OCI-LY1 (cell line): ENCODE results near the gene FOXO3.

Experiments
- H2AFZ ChIP-seq: fragments of 200-600 bp; sonication (generic), shearing (Covaris generic); 2 replicates; pipeline ENCODE4 v1.6.0; 2014; ENCODE audit warnings: antibody characterized with exemption, mild to moderate bottlenecking, low read length
- H3F3A ChIP-seq: fragments of 200-600 bp; sonication (generic), shearing (Covaris generic); 2 replicates; pipeline ENCODE4 v1.6.0; 2014; ENCODE audit warnings: mild to moderate bottlenecking, antibody characterized with exemption, low read length, moderate library complexity; ENCODE audit not compliant: insufficient read depth
- H3K27ac ChIP-seq: fragments of 200-600 bp; sonication (generic); 2 replicates; pipeline ENCODE4 v1.5.1; 2014; ENCODE audit warnings: low read length, mixed run types, mild to moderate bottlenecking, low read depth; ENCODE audit not compliant: poor library complexity, severe bottlenecking
- H3K27me3 ChIP-seq: fragments of 200-600 bp; sonication (generic); 2 replicates; pipeline ENCODE4 v1.6.0; 2014; ENCODE audit warnings: antibody characterized with exemption, mild to moderate bottlenecking, low read length, moderate library complexity; ENCODE audit not compliant: insufficient read depth
- H3K36me3 ChIP-seq: fragments of 200-600 bp; sonication (generic); 2 replicates; pipeline ENCODE4 v1.6.1; 2014; ENCODE audit warnings: mild to moderate bottlenecking, antibody characterized with exemption, low read length, moderate library complexity, mixed read lengths; ENCODE audit not compliant: insufficient read depth
- H3K4me1 ChIP-seq: fragments of 200-600 bp; sonication (generic); 2 replicates; pipeline ENCODE4 v1.5.1; 2014; ENCODE audit warnings: mild to moderate bottlenecking, low read length, moderate library complexity; ENCODE audit not compliant: insufficient read depth, severe bottlenecking
- H3K4me2 ChIP-seq: fragments of 200-600 bp; sonication (generic), shearing (Covaris generic); 2 replicates; pipeline ENCODE4 v1.6.1; 2014; ENCODE audit warnings: low read length
- H3K4me3 ChIP-seq: fragments of 200-600 bp; sonication (generic); 2 replicates; pipeline ENCODE4 v1.5.1; 2014; ENCODE audit warnings: low read length, low read depth, mild to moderate bottlenecking, mixed read lengths; ENCODE audit not compliant: poor library complexity, severe bottlenecking
- H3K79me2 ChIP-seq: fragments of 200-600 bp; shearing (Covaris generic); 2 replicates; pipeline ENCODE4 v1.6.1; 2016; ENCODE audit warnings: mixed run types, low read length, mixed read lengths; ENCODE audit not compliant: insufficient read depth
- H3K9ac ChIP-seq: fragments of 200-600 bp; sonication (generic), shearing (Covaris generic); 2 replicates; pipeline ENCODE4 v1.6.1; 2014; ENCODE audit warnings: mild to moderate bottlenecking, low read length, mixed read lengths
- H3K9me2 ChIP-seq: fragments of 200-600 bp; sonication (generic), shearing (Covaris generic); 2 replicates; pipeline ENCODE4 v1.6.1; 2014; ENCODE audit warnings: low read depth, mild to moderate bottlenecking, low read length, mixed read lengths
- H3K9me3 ChIP-seq: fragments of 200-600 bp; shearing (Covaris generic); 2 replicates; pipeline ENCODE4 v1.6.1; 2014; ENCODE audit warnings: low read length, mixed read lengths
- H4K20me1 ChIP-seq: fragments of 200-600 bp; sonication (generic), shearing (Covaris generic); 2 replicates; pipeline ENCODE4 v1.6.0; 2016; ENCODE audit warnings: mild to moderate bottlenecking, low read length; ENCODE audit not compliant: insufficient read depth
- CTCF ChIP-seq: fragments of 200-600 bp; sonication (generic), shearing (Covaris generic); IDR thresholded peaks from 2 replicates; pipeline ENCODE4 v1.5.1; 2017; ENCODE audit warnings: mild to moderate bottlenecking, antibody characterized with exemption, low read length, moderate library complexity, mixed read lengths
- EZH2 ChIP-seq: fragments of 200-600 bp; sonication (generic), shearing (Covaris generic); IDR thresholded peaks from 2 replicates; pipeline ENCODE4 v1.8.0; 2017; ENCODE audit warnings: borderline replicate concordance, mixed run types, mild to moderate bottlenecking, antibody characterized with exemption, low read length, moderate library complexity, mixed read lengths

FOXO3 gene

DNA sequence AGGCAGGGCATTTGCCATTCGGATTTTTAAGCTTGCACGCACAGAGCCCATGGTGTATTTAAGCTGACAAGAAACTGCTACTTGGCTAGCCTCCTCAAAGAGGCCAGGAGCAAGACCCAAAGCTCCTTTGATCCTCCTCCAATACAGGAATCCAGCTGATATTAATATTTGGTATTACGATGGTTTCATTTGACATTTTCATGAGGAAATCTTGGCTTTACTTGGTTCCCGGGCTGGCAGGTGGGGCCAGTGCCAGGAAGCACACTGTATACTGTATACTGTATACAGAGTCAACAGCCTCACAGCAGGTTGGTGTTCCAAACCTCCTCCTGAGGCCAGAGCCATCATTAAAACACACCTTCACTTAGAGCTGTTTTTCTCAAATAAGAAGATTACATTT is 149.3 kb downstream of the FOXO3 start:
- Histone ChIP-seq H3K27me3 (no peaks in the 10 kb centered on the region; the same call in 1 of the 2 replicates), H3K9me2 (no peaks in the 10 kb centered on the region), H3K4me1 (no peaks in the 10 kb centered on the region), H3K9me3 (no peaks in the 10 kb centered on the region), H3K9ac (no peak overlapping the region), H3K4me2 (no peak overlapping the region), H3K79me2 (no peaks in the 10 kb centered on the region), H4K20me1 (no peaks in the 10 kb centered on the region), H3K27ac (no peak overlapping the region), H3K36me3 (no peaks in the 10 kb centered on the region), H3K4me3 (no peak overlapping the region), H2AFZ (no peak overlapping the region), H3F3A (no peaks in the 10 kb centered on the region)
- TF ChIP-seq EZH2 (no peak), CTCF (no peak)

DNA sequence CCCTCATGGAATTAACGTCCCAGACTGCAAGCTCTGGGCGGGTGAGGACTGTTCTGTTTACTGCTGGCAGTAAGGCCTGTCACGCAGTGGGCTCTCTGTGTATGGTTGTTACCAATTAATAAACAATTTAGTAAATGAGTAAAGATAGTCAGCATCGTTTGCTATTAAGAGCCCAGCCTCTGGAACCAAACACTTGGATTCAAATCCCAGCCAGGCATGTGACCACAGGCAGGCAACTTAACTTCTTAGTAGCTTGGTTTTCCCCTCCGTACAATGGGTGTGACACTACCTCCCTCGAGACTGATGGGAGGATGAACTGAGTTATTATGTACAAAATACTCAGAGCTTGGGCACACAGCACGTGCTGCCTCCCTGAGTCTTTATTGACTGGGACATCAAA is 149.8 kb downstream of the FOXO3 start:
- Histone ChIP-seq H3K4me2 (no peak overlapping the region), H3K4me1 (no peaks in the 10 kb centered on the region), H3K9me3 (no peaks in the 10 kb centered on the region), H3K36me3 (no peaks in the 10 kb centered on the region), H4K20me1 (no peaks in the 10 kb centered on the region), H3K4me3 (no peak overlapping the region), H3K9ac (no peak overlapping the region), H3K27me3 (no peaks in the 10 kb centered on the region; the same call in 1 of the 2 replicates), H3F3A (no peaks in the 10 kb centered on the region), H3K27ac (no peak overlapping the region), H3K79me2 (no peaks in the 10 kb centered on the region), H3K9me2 (no peaks in the 10 kb centered on the region), H2AFZ (no peak overlapping the region)
- TF ChIP-seq CTCF (no peak), EZH2 (no peak)

GRCh38 chr6:108711071-108711470 is 150.4 kb downstream of the FOXO3 start:
- H3K36me3 ChIP-seq = no peaks in the 10 kb centered on the region
- H2AFZ ChIP-seq = no peak overlapping the region
- H3F3A ChIP-seq = no peaks in the 10 kb centered on the region
- H4K20me1 ChIP-seq = no peaks in the 10 kb centered on the region
- H3K9me2 ChIP-seq = no peaks in the 10 kb centered on the region
- no peak overlapping the region for H3K4me2 ChIP-seq
- no peaks in the 10 kb centered on the region for H3K4me1 ChIP-seq
- H3K27me3 ChIP-seq = no peaks in the 10 kb centered on the region; the same call in 1 of the 2 replicates
- H3K79me2 ChIP-seq = no peaks in the 10 kb centered on the region
- no peaks in the 10 kb centered on the region for H3K9me3 ChIP-seq
- H3K4me3 ChIP-seq = no peak overlapping the region
- no peak overlapping the region for H3K9ac ChIP-seq
- no peak for TF ChIP-seq CTCF
- TF ChIP-seq EZH2 = no peak
- no peak overlapping the region for H3K27ac ChIP-seq
